SK-N-SH treated with all-trans-retinoic acid at 6 μM for 48 hours (cell line): Measurements from ENCODE around the gene GSE1.
A peak's percentile ranks its signal among the peaks of the same experiment; 100 is the strongest.

ENCODE experiments used
- ATAC-seq: fragments of 200-7000 bp; cut with Tn5 transposase; 3 replicates; pipeline ENCODE4 v1.9.1; 2020; ENCODE audit warnings: mild to moderate bottlenecking, moderate library complexity
- ARNTL ChIP-seq: fragments of 450-650 bp; formaldehyde crosslinking; IDR thresholded peaks from 2 replicates; pipeline ENCODE4 v1.5.0; 2020; ENCODE audit warnings: low read depth, mild to moderate bottlenecking, moderate library complexity, borderline replicate concordance
- CSDC2 ChIP-seq: fragments of 250-450 bp; sonication (Bioruptor Pico); IDR thresholded peaks from 2 replicates; pipeline ENCODE4 v1.5.0; 2020; ENCODE audit warnings: mild to moderate bottlenecking, moderate library complexity
- ESRRG ChIP-seq: fragments of 250-450 bp; sonication (Bioruptor Pico); IDR thresholded peaks from 2 replicates; pipeline ENCODE4 v1.6.1; 2021; ENCODE audit warnings: mild to moderate bottlenecking
- GLIS3 ChIP-seq: fragments of 250-450 bp; sonication (Bioruptor Pico); IDR thresholded peaks from 2 replicates; pipeline ENCODE4 v1.5.0; 2020; ENCODE audit warnings: mild to moderate bottlenecking, moderate library complexity
- ISL1 ChIP-seq: fragments of 250-450 bp; sonication (Bioruptor Pico); IDR thresholded peaks from 2 replicates; pipeline ENCODE4 v2.1.2; 2022; ENCODE audit warnings: mild to moderate bottlenecking, moderate library complexity
- OSR1 ChIP-seq: fragments of 250-450 bp; sonication (Bioruptor Pico); IDR thresholded peaks from 2 replicates; pipeline ENCODE4 v1.8.0; 2022; ENCODE audit warnings: moderate library complexity, mild to moderate bottlenecking, inconsistent platforms
- PPARA ChIP-seq: fragments of 250-450 bp; sonication (Bioruptor Pico); IDR thresholded peaks from 2 replicates; pipeline ENCODE4 v1.5.0; 2020; ENCODE audit warnings: mild to moderate bottlenecking, borderline replicate concordance
- RARB ChIP-seq: fragments of 250-450 bp; sonication (Bioruptor Pico); IDR thresholded peaks from 2 replicates; pipeline ENCODE4 v1.8.0; 2021; ENCODE audit warnings: mild to moderate bottlenecking, moderate library complexity
- SNAI2 ChIP-seq: fragments of 250-450 bp; sonication (Bioruptor Pico); IDR thresholded peaks from 2 replicates; pipeline ENCODE4 v1.5.0; 2020; ENCODE audit warnings: mild to moderate bottlenecking, moderate library complexity
- TCF4 ChIP-seq: fragments of 250-450 bp; sonication (Bioruptor Pico); IDR thresholded peaks from 2 replicates; pipeline ENCODE4 v1.8.0; 2021; ENCODE audit warnings: mild to moderate bottlenecking, moderate library complexity, borderline replicate concordance
- TOX ChIP-seq: fragments of 250-450 bp; sonication (Bioruptor Pico); IDR thresholded peaks from 2 replicates; pipeline ENCODE4 v1.8.0; 2021; ENCODE audit warnings: mild to moderate bottlenecking, moderate library complexity, borderline replicate concordance
- ZC3H10 ChIP-seq: fragments of 250-450 bp; sonication (Bioruptor Pico); IDR thresholded peaks from 2 replicates; pipeline ENCODE4 v1.5.1; 2021; ENCODE audit warnings: mild to moderate bottlenecking, moderate library complexity
- ZFP3 ChIP-seq: fragments of 250-450 bp; sonication (Bioruptor Pico); IDR thresholded peaks from 2 replicates; pipeline ENCODE4 v1.5.0; 2020; ENCODE audit warnings: mild to moderate bottlenecking, moderate library complexity
- ZFP30 ChIP-seq: fragments of 450-650 bp; formaldehyde crosslinking; IDR thresholded peaks from 2 replicates; pipeline ENCODE4 v1.5.0; 2022; ENCODE audit warnings: mild to moderate bottlenecking, moderate library complexity
- ZNF565 ChIP-seq: fragments of 450-650 bp; formaldehyde crosslinking; conservative IDR thresholded peaks from 2 replicates; pipeline ENCODE4 v1.5.0; 2020; ENCODE audit warnings: low read depth, mild to moderate bottlenecking, moderate library complexity
- ZNF70 ChIP-seq: fragments of 450-650 bp; formaldehyde crosslinking; IDR thresholded peaks from 2 replicates; pipeline ENCODE4 v1.5.0; 2020; ENCODE audit warnings: mild to moderate bottlenecking, moderate library complexity
- TF ChIP-seq, protein P1 (sequence below): fragments of 250-450 bp; sonication (Bioruptor Pico); IDR thresholded peaks from 2 replicates; pipeline ENCODE4 v1.5.1; 2020; ENCODE audit warnings: low read depth, mild to moderate bottlenecking, moderate library complexity
- TF ChIP-seq, protein P2 (sequence below): fragments of 250-450 bp; sonication (Bioruptor Pico); IDR thresholded peaks from 2 replicates; pipeline ENCODE4 v1.5.1; 2021; ENCODE audit warnings: mild to moderate bottlenecking, moderate library complexity
- TF ChIP-seq, protein P3 (sequence below): fragments of 250-450 bp; sonication (Bioruptor Pico); IDR thresholded peaks from 2 replicates; pipeline ENCODE4 v1.5.0; 2020; ENCODE audit warnings: mild to moderate bottlenecking, moderate library complexity
- TF ChIP-seq, protein P4 (sequence below): fragments of 250-450 bp; sonication (Bioruptor Pico); IDR thresholded peaks from 2 replicates; pipeline ENCODE4 v1.8.0; 2021; ENCODE audit warnings: low read depth, mild to moderate bottlenecking, moderate library complexity, borderline replicate concordance
- TF ChIP-seq, protein P5 (sequence below): fragments of 250-450 bp; sonication (Bioruptor Pico); IDR thresholded peaks from 2 replicates; pipeline ENCODE4 v1.8.0; 2020; ENCODE audit warnings: mild to moderate bottlenecking, moderate library complexity, borderline replicate concordance

GSE1 gene

DNA sequence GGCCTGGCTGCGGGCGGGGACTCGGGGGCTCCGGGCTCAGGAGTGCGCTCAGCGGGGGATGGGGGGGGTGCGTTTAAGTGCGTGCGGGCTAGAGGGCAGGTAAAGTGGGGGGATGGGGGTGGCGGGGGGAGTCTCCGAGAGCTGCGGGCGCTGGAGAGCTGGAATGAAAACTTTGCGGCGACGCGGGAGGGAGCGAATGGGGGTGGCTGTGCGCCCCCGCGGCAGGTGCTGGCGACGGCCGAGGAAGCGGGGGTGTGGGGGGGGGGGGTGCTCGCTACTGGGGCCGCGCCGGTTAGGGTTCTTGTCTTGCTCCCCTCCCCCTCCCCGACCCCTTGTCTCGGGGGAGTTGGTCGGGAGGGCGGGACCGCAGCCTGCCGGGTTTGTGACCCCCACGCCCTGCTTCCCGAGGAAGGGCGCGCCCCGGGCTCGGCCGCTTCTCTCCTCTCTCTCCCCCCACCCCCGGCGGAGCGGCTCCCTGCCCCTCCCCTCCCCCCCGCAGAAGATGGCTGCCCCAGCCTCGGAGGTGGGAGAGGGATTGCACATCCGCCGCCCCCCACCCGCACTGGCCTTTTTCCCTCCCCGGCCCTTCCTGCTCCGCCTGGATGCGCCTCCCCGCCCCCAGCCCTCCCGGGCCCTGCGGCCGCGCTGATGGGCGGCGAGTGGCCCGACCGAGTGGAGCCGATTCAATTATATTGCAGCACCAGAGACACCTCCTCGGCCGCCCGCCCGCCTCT is 649 bp downstream of the GSE1 start:
- peak; percentile 15 for ATAC-seq

DNA sequence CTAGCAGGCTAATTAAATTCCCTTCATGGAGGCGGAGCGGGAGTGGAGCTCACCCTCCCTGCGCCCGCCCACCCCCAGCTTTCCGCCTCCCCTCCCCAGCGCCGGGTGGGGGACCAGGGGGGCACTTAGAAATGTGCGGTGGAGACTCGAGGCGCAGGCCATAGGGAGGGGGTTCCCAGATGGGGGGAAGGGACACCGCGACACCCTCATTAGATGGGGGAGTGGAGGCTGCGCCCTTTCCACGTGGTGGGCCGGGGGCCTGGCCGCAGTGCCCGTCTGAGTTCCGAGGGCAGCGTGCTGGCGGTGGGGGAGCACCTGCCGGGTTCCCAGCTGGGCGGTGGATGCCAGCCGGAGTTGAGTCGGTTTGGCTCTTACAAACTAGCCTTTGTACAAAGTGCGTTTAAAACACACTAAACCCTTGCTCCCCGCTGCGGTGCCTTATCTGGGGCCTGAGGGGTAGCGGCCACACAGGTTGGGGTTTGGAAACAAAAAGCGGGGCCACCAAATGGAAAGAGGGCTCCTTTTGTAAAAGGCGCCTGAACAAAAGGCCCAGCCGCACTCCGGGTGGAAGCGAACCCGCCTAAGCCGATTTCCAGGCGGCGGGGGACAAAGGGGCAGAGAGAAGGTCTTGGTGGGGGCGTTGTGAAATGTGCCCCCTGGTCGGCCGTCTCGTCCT is 1.4 kb downstream of the GSE1 start:
- TF ChIP-seq ESRRG (CRISPR knock-in tag) (no peak), GLIS3 (CRISPR knock-in tag) (no peak), ZNF565 (CRISPR knock-in tag) (no peak), ZNF70 (CRISPR knock-in tag) (no peak), ZFP3 (CRISPR knock-in tag) (no peak), ZFP30 (no peak), OSR1 (no peak), RARB (no peak), ZC3H10 (CRISPR knock-in tag) (no peak), CSDC2 (CRISPR knock-in tag) (no peak), PPARA (CRISPR knock-in tag) (no peak), TOX (no peak), SNAI2 (CRISPR knock-in tag) (no peak), ISL1 (CRISPR knock-in tag) (no peak), ARNTL (no peak)
- TF ChIP-seq, protein P1, sequence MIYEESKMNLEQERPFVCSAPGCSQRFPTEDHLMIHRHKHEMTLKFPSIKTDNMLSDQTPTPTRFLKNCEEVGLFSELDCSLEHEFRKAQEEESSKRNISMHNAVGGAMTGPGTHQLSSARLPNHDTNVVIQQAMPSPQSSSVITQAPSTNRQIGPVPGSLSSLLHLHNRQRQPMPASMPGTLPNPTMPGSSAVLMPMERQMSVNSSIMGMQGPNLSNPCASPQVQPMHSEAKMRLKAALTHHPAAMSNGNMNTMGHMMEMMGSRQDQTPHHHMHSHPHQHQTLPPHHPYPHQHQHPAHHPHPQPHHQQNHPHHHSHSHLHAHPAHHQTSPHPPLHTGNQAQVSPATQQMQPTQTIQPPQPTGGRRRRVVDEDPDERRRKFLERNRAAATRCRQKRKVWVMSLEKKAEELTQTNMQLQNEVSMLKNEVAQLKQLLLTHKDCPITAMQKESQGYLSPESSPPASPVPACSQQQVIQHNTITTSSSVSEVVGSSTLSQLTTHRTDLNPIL (CRISPR knock-in tag) = no peak
- TF ChIP-seq, protein P2, sequence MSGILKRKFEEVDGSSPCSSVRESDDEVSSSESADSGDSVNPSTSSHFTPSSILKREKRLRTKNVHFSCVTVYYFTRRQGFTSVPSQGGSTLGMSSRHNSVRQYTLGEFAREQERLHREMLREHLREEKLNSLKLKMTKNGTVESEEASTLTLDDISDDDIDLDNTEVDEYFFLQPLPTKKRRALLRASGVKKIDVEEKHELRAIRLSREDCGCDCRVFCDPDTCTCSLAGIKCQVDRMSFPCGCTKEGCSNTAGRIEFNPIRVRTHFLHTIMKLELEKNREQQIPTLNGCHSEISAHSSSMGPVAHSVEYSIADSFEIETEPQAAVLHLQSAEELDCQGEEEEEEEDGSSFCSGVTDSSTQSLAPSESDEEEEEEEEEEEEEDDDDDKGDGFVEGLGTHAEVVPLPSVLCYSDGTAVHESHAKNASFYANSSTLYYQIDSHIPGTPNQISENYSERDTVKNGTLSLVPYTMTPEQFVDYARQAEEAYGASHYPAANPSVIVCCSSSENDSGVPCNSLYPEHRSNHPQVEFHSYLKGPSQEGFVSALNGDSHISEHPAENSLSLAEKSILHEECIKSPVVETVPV (CRISPR knock-in tag) = no peak
- TF ChIP-seq, protein P3, sequence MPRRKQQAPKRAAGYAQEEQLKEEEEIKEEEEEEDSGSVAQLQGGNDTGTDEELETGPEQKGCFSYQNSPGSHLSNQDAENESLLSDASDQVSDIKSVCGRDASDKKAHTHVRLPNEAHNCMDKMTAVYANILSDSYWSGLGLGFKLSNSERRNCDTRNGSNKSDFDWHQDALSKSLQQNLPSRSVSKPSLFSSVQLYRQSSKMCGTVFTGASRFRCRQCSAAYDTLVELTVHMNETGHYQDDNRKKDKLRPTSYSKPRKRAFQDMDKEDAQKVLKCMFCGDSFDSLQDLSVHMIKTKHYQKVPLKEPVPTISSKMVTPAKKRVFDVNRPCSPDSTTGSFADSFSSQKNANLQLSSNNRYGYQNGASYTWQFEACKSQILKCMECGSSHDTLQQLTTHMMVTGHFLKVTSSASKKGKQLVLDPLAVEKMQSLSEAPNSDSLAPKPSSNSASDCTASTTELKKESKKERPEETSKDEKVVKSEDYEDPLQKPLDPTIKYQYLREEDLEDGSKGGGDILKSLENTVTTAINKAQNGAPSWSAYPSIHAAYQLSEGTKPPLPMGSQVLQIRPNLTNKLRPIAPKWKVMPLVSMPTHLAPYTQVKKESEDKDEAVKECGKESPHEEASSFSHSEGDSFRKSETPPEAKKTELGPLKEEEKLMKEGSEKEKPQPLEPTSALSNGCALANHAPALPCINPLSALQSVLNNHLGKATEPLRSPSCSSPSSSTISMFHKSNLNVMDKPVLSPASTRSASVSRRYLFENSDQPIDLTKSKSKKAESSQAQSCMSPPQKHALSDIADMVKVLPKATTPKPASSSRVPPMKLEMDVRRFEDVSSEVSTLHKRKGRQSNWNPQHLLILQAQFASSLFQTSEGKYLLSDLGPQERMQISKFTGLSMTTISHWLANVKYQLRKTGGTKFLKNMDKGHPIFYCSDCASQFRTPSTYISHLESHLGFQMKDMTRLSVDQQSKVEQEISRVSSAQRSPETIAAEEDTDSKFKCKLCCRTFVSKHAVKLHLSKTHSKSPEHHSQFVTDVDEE (CRISPR knock-in tag) = no peak
- TF ChIP-seq, protein P4, sequence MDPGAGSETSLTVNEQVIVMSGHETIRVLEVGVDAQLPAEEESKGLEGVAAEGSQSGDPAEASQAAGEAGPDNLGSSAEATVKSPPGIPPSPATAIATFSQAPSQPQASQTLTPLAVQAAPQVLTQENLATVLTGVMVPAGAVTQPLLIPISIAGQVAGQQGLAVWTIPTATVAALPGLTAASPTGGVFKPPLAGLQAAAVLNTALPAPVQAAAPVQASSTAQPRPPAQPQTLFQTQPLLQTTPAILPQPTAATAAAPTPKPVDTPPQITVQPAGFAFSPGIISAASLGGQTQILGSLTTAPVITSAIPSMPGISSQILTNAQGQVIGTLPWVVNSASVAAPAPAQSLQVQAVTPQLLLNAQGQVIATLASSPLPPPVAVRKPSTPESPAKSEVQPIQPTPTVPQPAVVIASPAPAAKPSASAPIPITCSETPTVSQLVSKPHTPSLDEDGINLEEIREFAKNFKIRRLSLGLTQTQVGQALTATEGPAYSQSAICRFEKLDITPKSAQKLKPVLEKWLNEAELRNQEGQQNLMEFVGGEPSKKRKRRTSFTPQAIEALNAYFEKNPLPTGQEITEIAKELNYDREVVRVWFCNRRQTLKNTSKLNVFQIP = no peak
- ATAC-seq = no peak

More for the DNA sequence above, 649 bp downstream of the GSE1 start:
- TF ChIP-seq, protein P5, sequence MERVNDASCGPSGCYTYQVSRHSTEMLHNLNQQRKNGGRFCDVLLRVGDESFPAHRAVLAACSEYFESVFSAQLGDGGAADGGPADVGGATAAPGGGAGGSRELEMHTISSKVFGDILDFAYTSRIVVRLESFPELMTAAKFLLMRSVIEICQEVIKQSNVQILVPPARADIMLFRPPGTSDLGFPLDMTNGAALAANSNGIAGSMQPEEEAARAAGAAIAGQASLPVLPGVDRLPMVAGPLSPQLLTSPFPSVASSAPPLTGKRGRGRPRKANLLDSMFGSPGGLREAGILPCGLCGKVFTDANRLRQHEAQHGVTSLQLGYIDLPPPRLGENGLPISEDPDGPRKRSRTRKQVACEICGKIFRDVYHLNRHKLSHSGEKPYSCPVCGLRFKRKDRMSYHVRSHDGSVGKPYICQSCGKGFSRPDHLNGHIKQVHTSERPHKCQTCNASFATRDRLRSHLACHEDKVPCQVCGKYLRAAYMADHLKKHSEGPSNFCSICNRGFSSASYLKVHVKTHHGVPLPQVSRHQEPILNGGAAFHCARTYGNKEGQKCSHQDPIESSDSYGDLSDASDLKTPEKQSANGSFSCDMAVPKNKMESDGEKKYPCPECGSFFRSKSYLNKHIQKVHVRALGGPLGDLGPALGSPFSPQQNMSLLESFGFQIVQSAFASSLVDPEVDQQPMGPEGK (CRISPR knock-in tag) = 0 out of 2 replicates have a peak, but pooled peaks have one; percentile 14
- TF ChIP-seq TCF4 (CRISPR knock-in tag) = no peak
